T-helper 2 cell treated with Interferon-gamma antibody and Interleukin-4, amounts not matched to agents 100 ng/mL and 5 ng/mL, for 36 hours (primary cell): ENCODE measurements around the gene PKIB. TPM values are rescaled to one million over a fixed set of nuclear protein-coding genes. Genes with fewer than 3 reads are reported as not detected.

Experiments
- intact Hi-C: fragments of 100-400 bp; cut with micrococcal nuclease; formaldehyde crosslinking; loops from one replicate; pipeline ENCODE4 v1.15.1; 2023
- total RNA-seq: library from RNA; stranded (reverse); gene quantifications from 2 replicates; pipeline ENCODE4 v1.2.3, GENCODE V29; 2022

Gene PKIB
- total RNA-seq, 1 donor from 2014 or later: 0.95 TPM

GRCh38 chr6:122666418-122666817, 56.2 kb downstream of the PKIB start:
- intact Hi-C loops: no loop called here

DNA sequence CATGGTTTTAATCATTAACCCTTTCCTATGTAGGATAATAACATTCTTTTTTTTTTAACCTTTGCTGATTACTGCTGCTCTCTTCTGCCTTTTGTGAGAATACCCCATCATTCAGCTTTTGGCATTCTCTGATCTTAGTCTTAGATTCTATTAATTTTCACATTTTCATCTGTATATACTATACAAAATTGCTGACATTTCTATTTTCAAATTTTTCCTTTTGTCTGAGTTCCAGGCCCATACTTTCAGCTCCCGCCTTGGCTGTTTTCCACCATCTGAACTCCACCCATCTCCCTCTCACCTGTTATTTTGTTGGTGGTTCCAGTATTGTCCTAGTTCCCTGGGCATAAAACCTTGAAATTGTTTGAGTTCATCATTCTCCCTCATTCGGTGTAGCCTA, 59.2 kb downstream of the PKIB start:
- intact Hi-C loops: no loop called here

GRCh38 chr6:122669868-122670267, 59.7 kb downstream of the PKIB start:
- intact Hi-C loops: no loop called here

DNA sequence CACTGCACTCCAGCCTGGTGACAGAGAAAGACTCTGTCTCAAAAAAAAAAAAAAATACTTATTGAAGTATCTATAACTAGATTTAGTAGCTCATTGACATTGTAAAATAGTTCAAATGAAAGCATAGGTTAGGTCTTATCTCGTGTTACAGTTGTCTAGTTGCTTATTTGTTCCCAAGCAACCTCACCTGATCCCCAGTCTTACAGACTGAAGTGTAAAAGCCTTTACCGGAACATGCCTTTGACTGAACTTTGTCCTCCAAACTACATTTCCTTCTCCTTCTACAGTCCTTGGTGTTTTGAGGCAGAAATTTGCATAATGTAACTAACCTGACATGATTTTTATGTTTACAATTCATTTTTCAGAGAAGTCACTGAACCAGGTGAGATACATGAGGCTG, 61.0 kb downstream of the PKIB start:
- intact Hi-C loops: no loop called here

GRCh38 chr6:122673343-122673961, 63.2 kb downstream of the PKIB start:
- intact Hi-C loops: no loop called here

DNA sequence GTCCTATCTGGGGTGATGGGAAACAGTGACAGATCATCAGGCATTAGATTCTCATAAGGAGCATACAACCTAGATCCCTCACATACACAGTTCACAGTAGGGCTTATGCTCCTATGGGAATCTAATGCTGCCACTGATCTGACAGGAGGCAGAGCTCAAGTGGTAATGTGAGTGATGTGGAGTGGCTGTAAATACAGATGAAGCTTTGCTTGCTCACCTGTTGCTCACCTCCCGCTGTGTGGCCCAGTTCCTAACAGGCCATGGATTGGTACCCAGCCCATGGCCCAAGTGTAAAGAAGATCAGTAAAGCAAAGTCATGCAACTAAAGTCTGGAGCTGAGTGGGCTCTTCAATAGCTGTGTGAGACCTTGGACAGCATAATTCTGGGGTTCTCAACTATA, 65.9 kb downstream of the PKIB start:
- intact Hi-C loops: no loop called here

GRCh38 chr6:122676688-122677087, 66.5 kb downstream of the PKIB start:
- intact Hi-C loops: no loop called here

DNA sequence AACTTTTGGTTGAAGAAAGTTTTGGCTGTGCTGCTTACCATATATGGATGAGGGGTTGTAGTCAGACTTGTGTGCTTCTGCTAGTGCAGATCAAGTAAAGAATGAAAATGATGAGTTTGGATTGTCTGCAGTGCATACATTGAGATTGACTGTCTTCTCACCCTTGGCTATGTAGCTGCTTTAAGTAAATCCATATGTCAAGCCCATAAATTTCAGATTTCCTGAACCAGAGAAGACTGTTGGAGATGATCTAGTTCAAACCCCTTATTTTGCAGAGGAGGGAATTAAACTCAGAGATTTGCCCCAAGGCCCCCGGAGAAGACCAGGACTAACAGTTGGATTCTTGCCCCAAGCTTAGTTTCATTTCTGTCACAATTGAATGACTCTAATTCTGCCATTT, 67.2 kb downstream of the PKIB start:
- intact Hi-C loops: no loop called here

DNA sequence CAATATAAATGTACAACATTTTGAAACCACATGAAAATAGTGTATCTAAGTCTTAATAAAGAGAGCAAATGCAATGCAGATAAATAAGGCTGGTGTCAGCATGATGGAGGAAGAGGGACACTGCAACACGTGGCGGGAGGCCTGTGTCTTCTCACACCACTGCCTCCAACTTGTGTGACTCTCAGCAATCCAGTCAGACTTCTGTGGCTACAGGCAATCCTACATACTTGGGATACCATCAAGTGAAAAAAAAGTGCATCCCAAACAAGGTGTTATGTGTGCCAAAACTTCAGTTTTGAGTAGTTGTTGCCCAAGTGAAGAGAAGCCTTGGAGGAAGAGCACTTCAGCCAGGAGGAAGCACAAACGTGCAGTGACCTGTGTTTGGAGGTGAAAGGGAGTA, 68.6 kb downstream of the PKIB start:
- intact Hi-C loops: no loop called here

DNA sequence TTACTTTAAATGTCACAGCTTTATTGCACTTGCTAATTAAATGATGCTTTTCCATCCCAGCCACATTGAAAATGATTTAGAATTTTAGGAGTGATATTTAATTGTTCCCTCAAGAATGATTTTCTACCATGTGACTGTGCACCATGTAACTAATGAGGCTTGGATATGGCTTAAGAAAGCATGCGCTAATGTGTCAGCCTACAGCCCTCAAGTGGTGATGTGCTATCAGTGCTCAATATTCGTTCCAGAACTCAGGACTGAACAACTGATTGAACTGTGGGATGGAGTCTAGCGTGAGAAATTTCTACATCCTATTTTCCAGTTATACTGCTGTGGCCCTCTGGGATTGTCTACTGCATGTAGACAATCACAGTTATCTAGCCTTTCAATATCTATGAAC, 71.5 kb downstream of the PKIB start:
- intact Hi-C loops: no loop called here

- intact Hi-C loops: no loop called here
Measured at GRCh38 chr6:122683989-122684651, 73.9 kb downstream of the PKIB start.

DNA sequence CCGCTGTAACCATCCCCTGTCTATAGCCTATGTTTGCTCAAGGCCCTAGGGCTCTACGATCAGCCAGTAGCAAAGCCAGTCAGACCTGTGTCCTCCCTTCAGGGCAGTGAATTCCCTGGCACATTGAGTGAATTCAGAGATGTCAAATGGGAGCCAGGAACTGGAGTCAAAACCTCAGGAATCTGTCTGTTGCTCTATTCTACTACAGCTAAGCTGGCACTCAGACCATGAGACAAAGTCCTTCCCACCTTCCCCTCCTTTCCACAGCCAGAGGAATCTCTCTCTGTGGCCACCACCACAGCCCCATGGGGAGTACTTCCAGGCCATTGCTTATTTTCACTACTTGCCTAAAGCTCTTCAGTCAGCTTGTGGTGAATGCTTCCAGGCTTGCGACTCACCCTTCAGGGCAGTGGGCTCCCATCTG, 82.0 kb downstream of the PKIB start:
- intact Hi-C loops: no loop called here

GRCh38 chr6:122692807-122693580, 82.8 kb downstream of the PKIB start:
- intact Hi-C loops: no loop called here

GRCh38 chr6:122694075-122694474, 83.9 kb downstream of the PKIB start:
- intact Hi-C loops: no loop called here

DNA sequence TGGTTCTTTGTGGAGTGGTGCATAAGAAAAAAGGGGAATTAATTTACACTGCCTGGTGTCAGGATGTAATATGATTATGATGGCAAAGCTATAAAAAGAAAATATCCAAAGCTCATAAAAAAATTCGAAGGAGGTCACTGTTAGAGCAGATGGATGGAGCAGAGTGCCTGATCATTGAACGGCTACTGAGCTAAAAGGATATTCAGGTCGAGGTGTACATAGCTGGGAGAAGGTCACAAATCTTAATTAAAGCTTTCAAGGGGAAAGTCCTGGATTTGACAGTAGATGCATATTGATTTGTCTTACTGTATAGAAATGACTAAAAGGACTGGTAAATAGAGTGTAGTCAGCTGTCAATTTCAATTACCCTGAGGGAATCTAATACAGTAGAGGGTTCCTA, 84.4 kb downstream of the PKIB start:
- intact Hi-C loops: no loop called here

- intact Hi-C loops: no loop called here
Measured at GRCh38 chr6:122695188-122695587, 85.0 kb downstream of the PKIB start.

DNA sequence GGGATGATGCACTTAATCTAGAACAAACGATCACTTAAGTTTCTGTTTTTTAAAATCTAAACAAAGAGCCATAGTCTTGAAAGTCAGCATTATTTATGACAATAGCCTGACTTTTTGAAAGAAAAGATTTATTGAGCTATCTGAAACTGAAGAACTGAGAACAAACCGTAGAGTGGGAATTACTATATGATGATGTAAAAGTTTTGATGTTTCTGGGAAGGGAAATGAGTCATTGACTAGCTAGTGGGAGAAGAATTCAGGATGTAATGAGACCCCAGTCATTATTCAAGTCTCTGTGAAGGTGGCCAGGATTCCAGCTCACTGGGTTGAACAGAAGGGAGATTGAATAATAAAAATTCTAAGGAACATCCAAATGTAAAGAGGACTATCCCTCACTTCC, 85.9 kb downstream of the PKIB start:
- intact Hi-C loops: no loop called here

- intact Hi-C loops: no loop called here
Measured at GRCh38 chr6:122696853-122697252, 86.6 kb downstream of the PKIB start.

DNA sequence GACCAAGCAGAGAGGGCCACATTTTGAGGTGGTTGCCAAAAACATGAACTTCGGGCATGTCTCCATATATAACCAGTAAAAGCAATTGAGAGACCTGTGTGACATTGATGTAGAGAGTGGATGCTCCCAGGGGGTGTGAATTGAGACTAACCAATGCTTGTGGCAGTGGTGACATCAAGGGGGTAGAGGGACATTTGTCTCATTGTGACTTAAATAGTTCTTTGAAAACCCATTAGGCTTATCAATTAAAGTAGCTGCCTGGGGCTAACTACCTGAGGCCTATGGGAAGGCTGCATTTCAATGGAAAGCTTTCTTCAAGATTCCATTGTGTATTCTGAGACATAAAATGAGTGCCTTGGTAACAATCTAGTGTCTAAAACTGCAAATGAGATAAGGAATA, 87.3 kb downstream of the PKIB start:
- intact Hi-C loops: no loop called here

- intact Hi-C loops: no loop called here
Measured at GRCh38 chr6:122701666-122702065, 91.5 kb downstream of the PKIB start.

DNA sequence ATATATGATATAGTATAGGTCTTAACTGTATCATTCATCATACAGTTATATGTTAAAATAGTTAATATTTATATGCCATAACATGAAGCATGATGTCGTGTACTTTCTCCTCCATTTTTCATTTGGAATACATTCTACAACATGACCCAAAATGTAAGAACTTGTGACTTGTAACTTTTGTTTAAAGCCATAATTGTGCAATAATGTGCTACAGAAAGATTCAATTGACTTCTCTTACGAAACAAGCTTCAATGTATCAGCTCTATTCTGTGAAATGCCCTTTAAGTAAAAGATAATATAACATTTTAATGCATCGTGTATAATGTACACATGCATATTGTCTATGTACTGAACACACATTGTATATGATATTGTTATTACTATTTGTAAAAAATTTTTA, 92.6 kb downstream of the PKIB start:
- intact Hi-C loops: no loop called here

GRCh38 chr6:122704066-122704465, 93.9 kb downstream of the PKIB start:
- intact Hi-C loops: no loop called here
